HEK293 (cell line): Measurements from ENCODE around the gene GJA9.

Experiments used
- BCL11A ChIP-seq: fragments of 450-650 bp; formaldehyde crosslinking; IDR thresholded peaks from 2 replicates; pipeline ENCODE4 v1.5.1; 2016; ENCODE audit warnings: low read depth, missing biosample characterization, missing genetic modification characterization
- HIC1 ChIP-seq: fragments of 450-650 bp; formaldehyde crosslinking; IDR thresholded peaks from 2 replicates; pipeline ENCODE4 v1.5.1; 2016; ENCODE audit warnings: missing biosample characterization, missing genetic modification characterization
- HOXA7 ChIP-seq: sonication (generic); formaldehyde crosslinking; IDR thresholded peaks from 2 replicates; pipeline ENCODE4 v1.8.1; 2022; ENCODE audit warnings: missing genetic modification reagents, borderline replicate concordance
- IKZF3 ChIP-seq: fragments of 450-650 bp; IDR thresholded peaks from 2 replicates; pipeline ENCODE4 v1.5.0; 2018; ENCODE audit warnings: missing biosample characterization, mild to moderate bottlenecking, missing genetic modification characterization, moderate library complexity
- PRDM1 ChIP-seq: fragments of 450-650 bp; formaldehyde crosslinking; IDR thresholded peaks from 2 replicates; pipeline ENCODE4; 2016; ENCODE audit warnings: missing biosample characterization, missing genetic modification characterization
- REPIN1 ChIP-seq: fragments of 450-650 bp; formaldehyde crosslinking; IDR thresholded peaks from 2 replicates; pipeline ENCODE4 v1.5.1; 2017; ENCODE audit warnings: missing biosample characterization, missing genetic modification characterization, low read depth
- SCRT2 ChIP-seq: fragments of 450-650 bp; formaldehyde crosslinking; IDR thresholded peaks from 2 replicates; pipeline ENCODE4 v1.5.1; 2016; ENCODE audit warnings: missing biosample characterization, missing genetic modification characterization
- SP2 ChIP-seq: fragments of 450-650 bp; formaldehyde crosslinking; IDR thresholded peaks from 2 replicates; pipeline ENCODE4 v1.5.1; 2016; ENCODE audit warnings: missing biosample characterization, missing genetic modification characterization
- SP3 ChIP-seq: fragments of 450-650 bp; formaldehyde crosslinking; IDR thresholded peaks from 2 replicates; pipeline ENCODE4 v1.5.1; 2016; ENCODE audit warnings: missing biosample characterization, missing genetic modification characterization
- SP7 ChIP-seq: fragments of 450-650 bp; formaldehyde crosslinking; IDR thresholded peaks from 2 replicates; pipeline ENCODE4 v1.5.1; 2016; ENCODE audit warnings: missing biosample characterization, missing genetic modification characterization
- YY2 ChIP-seq: fragments of 450-650 bp; formaldehyde crosslinking; IDR thresholded peaks from 2 replicates; pipeline ENCODE4 v1.5.1; 2016; ENCODE audit warnings: missing biosample characterization, missing genetic modification characterization
- ZBTB48 ChIP-seq: fragments of 450-650 bp; formaldehyde crosslinking; IDR thresholded peaks from 2 replicates; pipeline ENCODE4 v1.5.1; 2016; ENCODE audit warnings: missing biosample characterization, missing genetic modification characterization
- ZBTB7A ChIP-seq: fragments of 450-650 bp; formaldehyde crosslinking; IDR thresholded peaks from 2 replicates; pipeline ENCODE4 v1.5.1; 2016; ENCODE audit warnings: low read depth, missing biosample characterization, missing genetic modification characterization
- ZEB2 ChIP-seq: fragments of 450-650 bp; formaldehyde crosslinking; IDR thresholded peaks from 2 replicates; pipeline ENCODE4 v1.5.1; 2016; ENCODE audit warnings: missing biosample characterization, missing genetic modification characterization
- ZFP37 ChIP-seq: fragments of 450-650 bp; formaldehyde crosslinking; IDR thresholded peaks from 2 replicates; pipeline ENCODE4 v1.5.1; 2016; ENCODE audit warnings: missing biosample characterization, missing genetic modification characterization
- ZNF114 ChIP-seq: fragments of 450-650 bp; formaldehyde crosslinking; IDR thresholded peaks from 2 replicates; pipeline ENCODE4 v1.5.0; 2017; ENCODE audit warnings: missing biosample characterization, missing genetic modification characterization
- ZNF18 ChIP-seq: fragments of 450-650 bp; formaldehyde crosslinking; IDR thresholded peaks from 2 replicates; pipeline ENCODE4 v1.5.1; 2016; ENCODE audit warnings: missing biosample characterization, missing genetic modification characterization
- ZNF248 ChIP-seq: fragments of 450-650 bp; formaldehyde crosslinking; IDR thresholded peaks from 2 replicates; pipeline ENCODE4 v1.5.1; 2017; ENCODE audit warnings: missing biosample characterization, missing genetic modification characterization
- ZNF324 ChIP-seq: fragments of 450-650 bp; formaldehyde crosslinking; IDR thresholded peaks from 2 replicates; pipeline ENCODE4 v1.5.1; 2016; ENCODE audit warnings: missing biosample characterization, missing genetic modification characterization
- ZNF654 ChIP-seq: fragments of 450-650 bp; formaldehyde crosslinking; IDR thresholded peaks from 2 replicates; pipeline ENCODE4 v1.5.1; 2016; ENCODE audit warnings: low read depth, missing biosample characterization, missing genetic modification characterization
- ZNF660 ChIP-seq: fragments of 450-650 bp; IDR thresholded peaks from 2 replicates; pipeline ENCODE4 v1.5.1; 2018; ENCODE audit warnings: missing biosample characterization, mild to moderate bottlenecking, missing genetic modification characterization
- ZNF664 ChIP-seq: fragments of 450-650 bp; formaldehyde crosslinking; IDR thresholded peaks from 2 replicates; pipeline ENCODE4 v1.5.1; 2016; ENCODE audit warnings: missing biosample characterization, missing genetic modification characterization
- ZNF701 ChIP-seq: fragments of 450-650 bp; formaldehyde crosslinking; IDR thresholded peaks from 2 replicates; pipeline ENCODE4 v1.5.1; 2016; ENCODE audit warnings: missing biosample characterization, missing genetic modification characterization
- TF ChIP-seq, protein P1 (sequence below): fragments of 450-650 bp; formaldehyde crosslinking; IDR thresholded peaks from 2 replicates; pipeline ENCODE4 v1.5.1; 2016; ENCODE audit warnings: missing biosample characterization, missing genetic modification characterization, borderline replicate concordance
- TF ChIP-seq, protein P2 (sequence below): fragments of 450-650 bp; formaldehyde crosslinking; IDR thresholded peaks from 2 replicates; pipeline ENCODE4; 2016; ENCODE audit warnings: missing biosample characterization, missing genetic modification characterization
- TF ChIP-seq, protein P3 (sequence below): fragments of 450-650 bp; formaldehyde crosslinking; IDR thresholded peaks from 2 replicates; pipeline ENCODE4 v1.5.1; 2016; ENCODE audit warnings: missing biosample characterization, missing genetic modification characterization
- TF ChIP-seq, protein P4 (sequence below): sonication (generic); formaldehyde crosslinking; IDR thresholded peaks from 2 replicates; pipeline ENCODE4 v1.8.1; 2022; ENCODE audit warnings: mild to moderate bottlenecking, moderate library complexity, missing genetic modification reagents

Gene GJA9

DNA sequence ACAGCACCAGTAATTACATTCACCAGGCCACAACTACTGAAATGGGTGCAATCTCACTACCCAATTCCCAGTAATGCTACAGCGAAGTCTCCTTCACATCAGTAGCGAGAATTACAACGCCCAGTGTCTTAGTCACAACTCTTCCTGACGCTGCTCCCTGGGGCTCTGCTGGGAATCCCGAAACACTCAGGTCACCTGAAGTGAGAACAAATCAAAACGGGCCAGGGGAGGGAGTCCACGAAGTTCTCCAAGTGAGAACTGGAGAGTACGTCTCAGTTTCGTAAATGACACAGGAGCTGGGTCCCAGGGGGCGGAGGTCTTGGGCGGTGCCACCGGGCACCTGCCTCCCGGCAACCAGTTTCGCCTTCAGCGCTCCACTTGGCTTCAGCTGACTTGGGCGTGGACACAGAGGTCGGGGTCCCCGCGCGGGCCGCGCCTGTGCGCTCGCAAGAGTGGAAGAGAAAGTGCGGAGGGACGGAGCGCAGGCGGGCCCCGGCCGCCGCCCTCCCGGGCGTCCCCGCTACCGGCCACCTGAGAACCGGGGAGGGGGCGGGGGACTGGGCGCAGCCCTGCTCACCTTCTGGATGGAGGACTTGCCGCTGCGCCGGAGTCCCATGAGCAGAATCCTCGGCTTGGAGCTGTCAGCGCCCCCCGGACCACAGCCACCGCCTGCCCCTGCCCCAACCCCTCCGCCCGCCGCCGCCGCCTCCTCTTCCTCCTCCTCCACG lies 22.4 kb downstream of the GJA9 start (continued):
- TF ChIP-seq ZNF18: peak; percentile 89
- TF ChIP-seq, protein P1, sequence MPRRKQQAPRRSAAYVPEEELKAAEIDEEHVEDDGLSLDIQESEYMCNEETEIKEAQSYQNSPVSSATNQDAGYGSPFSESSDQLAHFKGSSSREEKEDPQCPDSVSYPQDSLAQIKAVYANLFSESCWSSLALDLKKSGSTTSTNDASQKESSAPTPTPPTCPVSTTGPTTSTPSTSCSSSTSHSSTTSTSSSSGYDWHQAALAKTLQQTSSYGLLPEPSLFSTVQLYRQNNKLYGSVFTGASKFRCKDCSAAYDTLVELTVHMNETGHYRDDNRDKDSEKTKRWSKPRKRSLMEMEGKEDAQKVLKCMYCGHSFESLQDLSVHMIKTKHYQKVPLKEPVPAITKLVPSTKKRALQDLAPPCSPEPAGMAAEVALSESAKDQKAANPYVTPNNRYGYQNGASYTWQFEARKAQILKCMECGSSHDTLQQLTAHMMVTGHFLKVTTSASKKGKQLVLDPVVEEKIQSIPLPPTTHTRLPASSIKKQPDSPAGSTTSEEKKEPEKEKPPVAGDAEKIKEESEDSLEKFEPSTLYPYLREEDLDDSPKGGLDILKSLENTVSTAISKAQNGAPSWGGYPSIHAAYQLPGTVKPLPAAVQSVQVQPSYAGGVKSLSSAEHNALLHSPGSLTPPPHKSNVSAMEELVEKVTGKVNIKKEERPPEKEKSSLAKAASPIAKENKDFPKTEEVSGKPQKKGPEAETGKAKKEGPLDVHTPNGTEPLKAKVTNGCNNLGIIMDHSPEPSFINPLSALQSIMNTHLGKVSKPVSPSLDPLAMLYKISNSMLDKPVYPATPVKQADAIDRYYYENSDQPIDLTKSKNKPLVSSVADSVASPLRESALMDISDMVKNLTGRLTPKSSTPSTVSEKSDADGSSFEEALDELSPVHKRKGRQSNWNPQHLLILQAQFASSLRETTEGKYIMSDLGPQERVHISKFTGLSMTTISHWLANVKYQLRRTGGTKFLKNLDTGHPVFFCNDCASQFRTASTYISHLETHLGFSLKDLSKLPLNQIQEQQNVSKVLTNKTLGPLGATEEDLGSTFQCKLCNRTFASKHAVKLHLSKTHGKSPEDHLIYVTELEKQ: no peak
- no peak for TF ChIP-seq REPIN1 (tag by site-specific recombination)
- peak; percentile 83 for TF ChIP-seq ZEB2 (tag by site-specific recombination)
- no peak for TF ChIP-seq ZNF664
- no peak for TF ChIP-seq IKZF3 (tag by site-specific recombination)
- TF ChIP-seq SP2 (tag by site-specific recombination): peak; percentile 81
- TF ChIP-seq, protein P2, sequence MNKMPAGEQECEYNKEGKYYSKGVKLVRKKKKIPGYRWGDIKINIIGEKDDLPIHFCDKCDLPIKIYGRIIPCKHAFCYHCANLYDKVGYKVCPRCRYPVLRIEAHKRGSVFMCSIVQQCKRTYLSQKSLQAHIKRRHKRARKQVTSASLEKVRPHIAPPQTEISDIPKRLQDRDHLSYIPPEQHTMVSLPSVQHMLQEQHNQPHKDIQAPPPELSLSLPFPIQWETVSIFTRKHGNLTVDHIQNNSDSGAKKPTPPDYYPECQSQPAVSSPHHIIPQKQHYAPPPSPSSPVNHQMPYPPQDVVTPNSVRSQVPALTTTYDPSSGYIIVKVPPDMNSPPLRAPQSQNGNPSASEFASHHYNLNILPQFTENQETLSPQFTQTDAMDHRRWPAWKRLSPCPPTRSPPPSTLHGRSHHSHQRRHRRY (tag by site-specific recombination): no peak
- TF ChIP-seq HIC1: peak; percentile 88
- no peak for TF ChIP-seq HOXA7 (CRISPR knock-in tag)
- TF ChIP-seq, protein P3, sequence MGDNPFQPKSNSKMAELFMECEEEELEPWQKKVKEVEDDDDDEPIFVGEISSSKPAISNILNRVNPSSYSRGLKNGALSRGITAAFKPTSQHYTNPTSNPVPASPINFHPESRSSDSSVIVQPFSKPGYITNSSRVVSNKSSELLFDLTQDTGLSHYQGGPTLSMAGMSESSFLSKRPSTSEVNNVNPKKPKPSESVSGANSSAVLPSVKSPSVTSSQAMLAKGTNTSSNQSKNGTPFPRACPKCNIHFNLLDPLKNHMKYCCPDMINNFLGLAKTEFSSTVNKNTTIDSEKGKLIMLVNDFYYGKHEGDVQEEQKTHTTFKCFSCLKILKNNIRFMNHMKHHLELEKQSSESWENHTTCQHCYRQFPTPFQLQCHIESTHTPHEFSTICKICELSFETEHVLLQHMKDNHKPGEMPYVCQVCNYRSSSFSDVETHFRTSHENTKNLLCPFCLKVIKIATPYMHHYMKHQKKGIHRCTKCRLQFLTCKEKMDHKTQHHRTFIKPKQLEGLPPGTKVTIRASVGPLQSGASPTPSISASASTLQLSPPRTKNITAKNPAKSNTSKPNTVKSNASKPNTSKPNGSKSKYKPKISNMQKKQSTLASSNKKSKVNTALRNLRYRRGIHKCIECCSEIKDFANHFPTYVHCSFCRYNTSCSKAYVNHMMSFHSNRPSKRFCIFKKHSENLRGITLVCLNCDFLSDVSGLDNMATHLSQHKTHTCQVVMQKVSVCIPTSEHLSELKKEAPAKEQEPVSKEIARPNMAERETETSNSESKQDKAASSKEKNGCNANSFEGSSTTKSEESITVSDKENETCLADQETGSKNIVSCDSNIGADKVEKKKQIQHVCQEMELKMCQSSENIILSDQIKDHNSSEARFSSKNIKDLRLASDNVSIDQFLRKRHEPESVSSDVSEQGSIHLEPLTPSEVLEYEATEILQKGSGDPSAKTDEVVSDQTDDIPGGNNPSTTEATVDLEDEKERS (tag by site-specific recombination): no peak
- TF ChIP-seq ZNF114 (tag by site-specific recombination): no peak
- TF ChIP-seq, protein P4, sequence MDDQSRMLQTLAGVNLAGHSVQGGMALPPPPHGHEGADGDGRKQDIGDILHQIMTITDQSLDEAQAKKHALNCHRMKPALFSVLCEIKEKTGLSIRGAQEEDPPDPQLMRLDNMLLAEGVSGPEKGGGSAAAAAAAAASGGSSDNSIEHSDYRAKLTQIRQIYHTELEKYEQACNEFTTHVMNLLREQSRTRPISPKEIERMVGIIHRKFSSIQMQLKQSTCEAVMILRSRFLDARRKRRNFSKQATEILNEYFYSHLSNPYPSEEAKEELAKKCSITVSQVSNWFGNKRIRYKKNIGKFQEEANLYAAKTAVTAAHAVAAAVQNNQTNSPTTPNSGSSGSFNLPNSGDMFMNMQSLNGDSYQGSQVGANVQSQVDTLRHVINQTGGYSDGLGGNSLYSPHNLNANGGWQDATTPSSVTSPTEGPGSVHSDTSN (CRISPR knock-in tag): no peak
- peak; percentile 74 for TF ChIP-seq SP3 (tag by site-specific recombination)
- TF ChIP-seq ZFP37 (tag by site-specific recombination): 0 out of 2 replicates have a peak, but pooled peaks have one; percentile 56
- no peak for TF ChIP-seq ZNF248 (tag by site-specific recombination)
- TF ChIP-seq ZNF324 (tag by site-specific recombination): no peak
- TF ChIP-seq SP7 (tag by site-specific recombination): 0 out of 2 replicates have a peak, but pooled peaks have one; percentile 14
- no peak for TF ChIP-seq SCRT2 (tag by site-specific recombination)
- 0 out of 2 replicates have a peak, but pooled peaks have one; percentile 30 for TF ChIP-seq ZBTB48 (tag by site-specific recombination)
- no peak for TF ChIP-seq ZNF701 (tag by site-specific recombination)
- TF ChIP-seq ZBTB7A: 0 out of 2 replicates have a peak, but pooled peaks have one; percentile 56
- no peak for TF ChIP-seq YY2 (tag by site-specific recombination)
- TF ChIP-seq ZNF660 (tag by site-specific recombination): peak; percentile 46; the same call in 1 of the 2 replicates
- TF ChIP-seq BCL11A (tag by site-specific recombination): no peak
- no peak for TF ChIP-seq ZNF654
- TF ChIP-seq PRDM1 (tag by site-specific recombination): peak; percentile 57
